Measurements from ENCODE around the gene SERPINE1. TPM values are rescaled to one million over a fixed set of nuclear protein-coding genes. Genes with fewer than 3 reads are reported as not detected.

The SERPINE1 gene
- total and polyA plus RNA-seq, 2 of the 4 experiments (the other 2 are of a cell fraction): 1,441 to 2,783 TPM

DNA sequence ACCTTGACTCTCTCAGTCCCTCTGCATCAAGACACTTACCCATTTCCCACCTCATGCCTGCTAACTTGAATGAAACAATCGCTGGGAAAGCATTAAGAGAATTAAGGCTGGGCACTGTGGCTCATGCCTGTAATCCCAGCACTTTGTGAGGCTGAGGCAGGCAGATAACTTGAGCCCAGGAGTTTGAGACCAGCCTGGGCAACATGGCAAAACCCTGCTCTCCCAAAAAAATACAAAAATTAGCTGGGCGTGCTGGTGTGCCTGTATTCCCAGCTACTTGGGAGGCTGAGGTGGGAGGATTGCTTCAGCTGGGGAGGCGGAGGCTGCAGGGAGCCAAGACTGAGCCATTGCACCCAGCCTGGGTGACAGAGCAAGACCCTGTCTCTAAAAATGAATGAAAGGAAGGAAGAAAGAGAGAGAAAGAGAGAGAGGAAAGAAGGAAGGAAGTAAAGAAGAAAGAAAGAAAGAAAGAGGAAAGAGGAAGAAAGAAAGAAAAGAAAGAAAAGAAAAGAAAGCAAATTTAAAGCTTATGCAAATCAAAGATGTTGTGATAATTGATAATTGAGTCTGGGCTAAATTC is 646 bp downstream of the SERPINE1 start:
- H4K8ac ChIP-seq (ENCODE audit: low read depth in 2 of 2, low read length in 2 of 2): peak overlapping the region; percentile 14 to 50; a peak in 3 of 4 replicates
- H4K5ac ChIP-seq (ENCODE audit: low read depth, low read length): peak overlapping the region; percentile 0; the same call in 1 of the 2 replicates
- peak overlapping the region; percentile 46 for H2BK5ac ChIP-seq (ENCODE audit: low read depth, low read length, poor library complexity, severe bottlenecking)
- 0% methylated on average over 1 of the region's 3 CpGs; no CpG with 5 or more reads in 1 of the 2 experiments for WGBS, 2 experiments (ENCODE audit: extremely low coverage in 2 of 2, insufficient read length in 1 of 2)
- peaks cover 15 to 68% of the 10 kb centered on the region in 2 experiments; a peak in 3 of 4 replicates for H3K79me1 ChIP-seq (ENCODE audit: low read depth in 1 of 2, low read length in 2 of 2)
- H3K27me3 ChIP-seq (ENCODE audit: control insufficient read depth, insufficient read depth, low read length): no peaks in the 10 kb centered on the region
- dilution Hi-C loops (cut with HindIII; ENCODE audit: low sequenced_read_pairs, unreplicated experiment): no loop called here
- H2AFZ ChIP-seq (replicated peaks; ENCODE audit: low read length, poor library complexity): peak overlapping the region; percentile 35
- H3K9ac ChIP-seq (ENCODE audit: low read depth, low read length): peak overlapping the region; percentile 82
- ATAC-seq (ENCODE audit: low read depth): no peak
- H3K9me3 ChIP-seq (ENCODE audit: control insufficient read depth, insufficient read depth, low read length): no peaks in the 10 kb centered on the region
- peak overlapping the region; percentile 85 for H3K14ac ChIP-seq (replicated peaks; ENCODE audit: low read depth, low read length)
- CTCF ChIA-PET: interaction anchor here (0.6 to 1.1 kb wide), 3 partner anchors 26 to 64 kb away, joined by 3 read pairs; no protein-coding TSS in a partner anchor
- H3K56ac ChIP-seq (ENCODE audit: extremely low read depth, insufficient read depth, low read length): peak overlapping the region; percentile 89; the same call in 1 of the 2 replicates
- intact Hi-C loops (cut with micrococcal nuclease): loop anchor here (1.0 kb wide), 1 partner anchor 27 kb away; no protein-coding TSS in a partner anchor
- peak overlapping the region; percentile 29 for H2BK120ac ChIP-seq (ENCODE audit: low read depth, low read length)
- H3K36me3 ChIP-seq (ENCODE audit: control insufficient read depth, insufficient read depth, low read length): peaks cover 24% of the 10 kb centered on the region
- no TSS peak for BruUV-seq (replicated peaks)
- peak overlapping the region; percentile 52; the same call in 1 of the 3 replicates for H2BK15ac ChIP-seq (ENCODE audit: low read depth, low read length)
- H3K4me3 ChIP-seq (ENCODE audit: insufficient read depth, low read depth, low read length): peak overlapping the region; percentile 56
- peak overlapping the region; percentile 35; the same call in 1 of the 2 replicates for H2BK20ac ChIP-seq (ENCODE audit: low read depth, low read length)
- peak overlapping the region; percentile 72 for H3K4me2 ChIP-seq (ENCODE audit: low read depth, low read length)
- H4K91ac ChIP-seq (ENCODE audit: insufficient read depth, low read depth, low read length): peak overlapping the region; percentile 75; the same call in 1 of the 2 replicates
- peak overlapping the region; percentile 99 for H2AK9ac ChIP-seq (replicated peaks; ENCODE audit: low read depth, low read length, poor library complexity)
- no peak for DNase-seq
- H4K20me1 ChIP-seq (ENCODE audit: insufficient read depth, low read length): peaks cover 46% of the 10 kb centered on the region
- peak overlapping the region; percentile 75 for H3K23ac ChIP-seq (ENCODE audit: low read depth, low read length)
- peaks cover 26% of the 10 kb centered on the region for H3K4me1 ChIP-seq (ENCODE audit: control insufficient read depth, insufficient read depth, low read length)
- peak overlapping the region; percentile 79 for H3K4ac ChIP-seq (ENCODE audit: low read depth, low read length)
- peak overlapping the region; percentile 90 for H2AK5ac ChIP-seq (ENCODE audit: low read depth, low read length)
- H3K27ac ChIP-seq (ENCODE audit: insufficient read depth, low read length): peak overlapping the region; percentile 71
- POLR2A ChIA-PET (ENCODE audit: unreplicated experiment): interaction anchor here (0.8 kb wide), 2 partner anchors 9 to 10 kb away, joined by 3 to 4 read pairs; no protein-coding TSS in a partner anchor
- in situ Hi-C loops (cut with MboI; ENCODE audit: low sequenced_read_pairs): no loop called here
- no peak for TF ChIP-seq MAFK (IDR thresholded peaks at IDR 0.05; ENCODE audit: low read depth, low read length)
- TF ChIP-seq, protein P1, sequence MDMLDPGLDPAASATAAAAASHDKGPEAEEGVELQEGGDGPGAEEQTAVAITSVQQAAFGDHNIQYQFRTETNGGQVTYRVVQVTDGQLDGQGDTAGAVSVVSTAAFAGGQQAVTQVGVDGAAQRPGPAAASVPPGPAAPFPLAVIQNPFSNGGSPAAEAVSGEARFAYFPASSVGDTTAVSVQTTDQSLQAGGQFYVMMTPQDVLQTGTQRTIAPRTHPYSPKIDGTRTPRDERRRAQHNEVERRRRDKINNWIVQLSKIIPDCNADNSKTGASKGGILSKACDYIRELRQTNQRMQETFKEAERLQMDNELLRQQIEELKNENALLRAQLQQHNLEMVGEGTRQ (IDR thresholded peaks at IDR 0.05; ENCODE audit: low read depth, low read length): no peak; the same call in 1 of the 2 replicates
- no peak for TF ChIP-seq NFE2L2 (IDR thresholded peaks at IDR 0.05; ENCODE audit: low read depth, low read length)
- peak; percentile 43 for TF ChIP-seq CHD1 (IDR thresholded peaks at IDR 0.05; ENCODE audit: low read depth, low read length)
- TF ChIP-seq, protein P2, sequence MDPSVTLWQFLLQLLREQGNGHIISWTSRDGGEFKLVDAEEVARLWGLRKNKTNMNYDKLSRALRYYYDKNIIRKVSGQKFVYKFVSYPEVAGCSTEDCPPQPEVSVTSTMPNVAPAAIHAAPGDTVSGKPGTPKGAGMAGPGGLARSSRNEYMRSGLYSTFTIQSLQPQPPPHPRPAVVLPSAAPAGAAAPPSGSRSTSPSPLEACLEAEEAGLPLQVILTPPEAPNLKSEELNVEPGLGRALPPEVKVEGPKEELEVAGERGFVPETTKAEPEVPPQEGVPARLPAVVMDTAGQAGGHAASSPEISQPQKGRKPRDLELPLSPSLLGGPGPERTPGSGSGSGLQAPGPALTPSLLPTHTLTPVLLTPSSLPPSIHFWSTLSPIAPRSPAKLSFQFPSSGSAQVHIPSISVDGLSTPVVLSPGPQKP (IDR thresholded peaks at IDR 0.05; ENCODE audit: borderline replicate concordance, low read depth, low read length): no peak
- TF ChIP-seq BHLHE40 (IDR thresholded peaks at IDR 0.05; ENCODE audit: low read depth, low read length): no peak
- no peak for TF ChIP-seq RFX5 (IDR thresholded peaks at IDR 0.05; ENCODE audit: low read depth, low read length)
- peak; percentile 24; the same call in 1 of the 2 replicates for TF ChIP-seq POLR2A (IDR thresholded peaks at IDR 0.05; ENCODE audit: low read depth, low read length)
- no peak for TF ChIP-seq SMC3 (IDR thresholded peaks at IDR 0.05; ENCODE audit: low read depth, low read length)
- no peak for TF ChIP-seq RCOR1 (IDR thresholded peaks at IDR 0.05; ENCODE audit: insufficient replicate concordance, low read length)
- TF ChIP-seq, protein P3, sequence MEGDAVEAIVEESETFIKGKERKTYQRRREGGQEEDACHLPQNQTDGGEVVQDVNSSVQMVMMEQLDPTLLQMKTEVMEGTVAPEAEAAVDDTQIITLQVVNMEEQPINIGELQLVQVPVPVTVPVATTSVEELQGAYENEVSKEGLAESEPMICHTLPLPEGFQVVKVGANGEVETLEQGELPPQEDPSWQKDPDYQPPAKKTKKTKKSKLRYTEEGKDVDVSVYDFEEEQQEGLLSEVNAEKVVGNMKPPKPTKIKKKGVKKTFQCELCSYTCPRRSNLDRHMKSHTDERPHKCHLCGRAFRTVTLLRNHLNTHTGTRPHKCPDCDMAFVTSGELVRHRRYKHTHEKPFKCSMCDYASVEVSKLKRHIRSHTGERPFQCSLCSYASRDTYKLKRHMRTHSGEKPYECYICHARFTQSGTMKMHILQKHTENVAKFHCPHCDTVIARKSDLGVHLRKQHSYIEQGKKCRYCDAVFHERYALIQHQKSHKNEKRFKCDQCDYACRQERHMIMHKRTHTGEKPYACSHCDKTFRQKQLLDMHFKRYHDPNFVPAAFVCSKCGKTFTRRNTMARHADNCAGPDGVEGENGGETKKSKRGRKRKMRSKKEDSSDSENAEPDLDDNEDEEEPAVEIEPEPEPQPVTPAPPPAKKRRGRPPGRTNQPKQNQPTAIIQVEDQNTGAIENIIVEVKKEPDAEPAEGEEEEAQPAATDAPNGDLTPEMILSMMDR (conservative IDR thresholded peaks at IDR 0.05; ENCODE audit: low read depth, low read length): no peak
- TF ChIP-seq MXI1 (IDR thresholded peaks at IDR 0.05; ENCODE audit: borderline replicate concordance, low read depth, low read length): no peak
- no peak for TF ChIP-seq RAD21 (IDR thresholded peaks at IDR 0.05; ENCODE audit: low read length)
- H3K9me1 ChIP-seq (ENCODE audit: insufficient read depth, low read length): peaks cover 16% of the 10 kb centered on the region
- peak overlapping the region; percentile 68 for H3K18ac ChIP-seq (ENCODE audit: low read depth, low read length)

Measured in IMR-90 (cell line).